ENCODE results near the gene DDX5. TPM values are rescaled to one million over a fixed set of nuclear protein-coding genes. Genes with fewer than 3 reads are reported as not detected.

DDX5 gene
- total RNA-seq, 1 experiment from 2014 or later: 869 TPM

- H2BK12ac ChIP-seq (ENCODE audit: insufficient read length, low read depth, low read length): no peak overlapping the region
- no peaks in the 10 kb centered on the region for H4K20me1 ChIP-seq (ENCODE audit: control insufficient read depth, insufficient read depth, insufficient read length)
- no peak overlapping the region for H2BK120ac ChIP-seq (ENCODE audit: low read depth, low read length, poor library complexity, severe bottlenecking)
- no CpG with 5 or more reads among the region's 1 CpG for WGBS (ENCODE audit: extremely low coverage, insufficient read length, low lambda C conversion rate)
- no peak overlapping the region for H2BK20ac ChIP-seq (ENCODE audit: low read depth, low read length, poor library complexity, severe bottlenecking)
- no peak overlapping the region for H3K27ac Mint-ChIP-seq
- no peak overlapping the region for H2BK5ac ChIP-seq (ENCODE audit: insufficient read length, low read length)
- H3K56ac ChIP-seq (ENCODE audit: insufficient read length, low read depth, low read length): no peak overlapping the region
- DNase-seq: no peak
- no peaks in the 10 kb centered on the region for H3K79me1 ChIP-seq (ENCODE audit: insufficient read depth, low read depth, low read length, poor library complexity, severe bottlenecking)
- H3K14ac ChIP-seq (ENCODE audit: insufficient read depth, low read length): no peak overlapping the region
- H4K91ac ChIP-seq (ENCODE audit: insufficient read length, low read depth, low read length): no peak overlapping the region
- H3K36me3 Mint-ChIP-seq (ENCODE audit: insufficient read depth in 1 of 3, low read depth in 3 of 3): peaks cover 5 to 43% (median 26%) of the 10 kb centered on the region in 3 experiments; a peak in 6 of 7 replicates
- no peaks in the 10 kb centered on the region for H3K27me3 Mint-ChIP-seq (ENCODE audit: low read depth)
- no peak overlapping the region for H3K23ac ChIP-seq (ENCODE audit: insufficient read length, low read depth, low read length)
- no peak overlapping the region for H2BK15ac ChIP-seq (ENCODE audit: low read depth, low read length)
- H3K4me1 Mint-ChIP-seq: no peaks in the 10 kb centered on the region
- H3K4me3 Mint-ChIP-seq: no peak overlapping the region
- no peak overlapping the region for H3K27ac ChIP-seq (ENCODE audit: insufficient read length, low read depth, low read length)
- H2AK5ac ChIP-seq (ENCODE audit: insufficient read length, low read length): no peak overlapping the region
- no peak overlapping the region for H3K4me2 ChIP-seq (ENCODE audit: insufficient read depth, insufficient read length, low read length)
- H3T11ph ChIP-seq (ENCODE audit: low read length): no peak overlapping the region
- no peaks in the 10 kb centered on the region for H3K9me3 ChIP-seq (ENCODE audit: control insufficient read depth, low read depth, low read length)
- no peak overlapping the region for H3K4ac ChIP-seq (ENCODE audit: low read depth, low read length)
- H3K79me2 ChIP-seq (ENCODE audit: insufficient read depth, low read length): no peaks in the 10 kb centered on the region
- no peak overlapping the region for H3K18ac ChIP-seq (ENCODE audit: insufficient read length, low read depth, low read length)
- no peak overlapping the region for H4K8ac ChIP-seq (replicated peaks; ENCODE audit: insufficient read length, low read depth, low read length)
- H3K23me2 ChIP-seq (ENCODE audit: insufficient read length, low read depth, low read length, poor library complexity, severe bottlenecking): no peaks in the 10 kb centered on the region
- no peak overlapping the region for H3K9ac ChIP-seq (ENCODE audit: extremely low read depth, insufficient read length, low read length)
- TF ChIP-seq CTCF (conservative IDR thresholded peaks at IDR 0.05): no peak
- H4K5ac ChIP-seq (ENCODE audit: insufficient read length, low read depth, low read length): no peak overlapping the region
- H3K27me3 ChIP-seq (ENCODE audit: insufficient read depth, low read length): no peaks in the 10 kb centered on the region
- no peak overlapping the region for H2AFZ ChIP-seq (ENCODE audit: low read length)
- H3K9me3 Mint-ChIP-seq: no peaks in the 10 kb centered on the region
- H3K4me1 ChIP-seq (ENCODE audit: insufficient read depth, low read length): no peaks in the 10 kb centered on the region
Observed at GRCh38 chr17:64477849-64478248, 28.2 kb downstream of the DDX5 start.
